Endothelial cell (in vitro differentiated cells): ENCODE data around the gene LEFTY2. TPM values are rescaled to one million over a fixed set of nuclear protein-coding genes. Genes with fewer than 3 reads are reported as not detected.

Source experiments
- DNase-seq: peaks from one replicate; pipeline ENCODE4 v3.0.0; 2021; ENCODE audit warnings: low spot score
- H3K27ac Mint-ChIP-seq: one replicate; pipeline ENCODE4 v1.8.0; 2021; ENCODE audit warnings: mixed read lengths, inconsistent platforms; ENCODE audit not compliant: unreplicated experiment
- H3K27me3 Mint-ChIP-seq: one replicate; pipeline ENCODE4 v1.8.0; 2021; ENCODE audit warnings: mild to moderate bottlenecking, moderate library complexity, mixed read lengths, inconsistent platforms; ENCODE audit not compliant: unreplicated experiment
- H3K36me3 Mint-ChIP-seq: one replicate; pipeline ENCODE4 v1.8.0; 2021; ENCODE audit warnings: mild to moderate bottlenecking, low read depth, mixed read lengths, inconsistent platforms; ENCODE audit not compliant: unreplicated experiment
- H3K4me1 Mint-ChIP-seq: one replicate; pipeline ENCODE4 v1.8.0; 2021; ENCODE audit warnings: mild to moderate bottlenecking, mixed read lengths, inconsistent platforms; ENCODE audit not compliant: unreplicated experiment
- H3K4me3 Mint-ChIP-seq: one replicate; pipeline ENCODE4 v1.8.0; 2021; ENCODE audit warnings: mild to moderate bottlenecking, mixed read lengths, inconsistent platforms; ENCODE audit not compliant: unreplicated experiment
- H3K9me3 Mint-ChIP-seq: one replicate; pipeline ENCODE4 v1.8.0; 2021; ENCODE audit warnings: mixed read lengths, inconsistent platforms; ENCODE audit not compliant: unreplicated experiment
- total RNA-seq: library from RNA; stranded (reverse); fragmentation: NEBNext Ultra II Directional; extraction: Animal tissue kit (Norgen Biotek cat#: 25700); gene quantifications from one replicate; pipeline ENCODE4 v1.2.1, GENCODE V29; 2021; ENCODE audit not compliant: unreplicated experiment
- TF ChIP-seq, protein P1 (sequence below): fragments of 200-600 bp; sonication (generic); IDR thresholded peaks from one replicate; pipeline ENCODE4 v1.5.0; 2021; ENCODE audit warnings: antibody characterized with exemption; ENCODE audit not compliant: unreplicated experiment

Gene LEFTY2
- total RNA-seq, 1 donor from 2014 or later, result 0.26 TPM

DNA sequence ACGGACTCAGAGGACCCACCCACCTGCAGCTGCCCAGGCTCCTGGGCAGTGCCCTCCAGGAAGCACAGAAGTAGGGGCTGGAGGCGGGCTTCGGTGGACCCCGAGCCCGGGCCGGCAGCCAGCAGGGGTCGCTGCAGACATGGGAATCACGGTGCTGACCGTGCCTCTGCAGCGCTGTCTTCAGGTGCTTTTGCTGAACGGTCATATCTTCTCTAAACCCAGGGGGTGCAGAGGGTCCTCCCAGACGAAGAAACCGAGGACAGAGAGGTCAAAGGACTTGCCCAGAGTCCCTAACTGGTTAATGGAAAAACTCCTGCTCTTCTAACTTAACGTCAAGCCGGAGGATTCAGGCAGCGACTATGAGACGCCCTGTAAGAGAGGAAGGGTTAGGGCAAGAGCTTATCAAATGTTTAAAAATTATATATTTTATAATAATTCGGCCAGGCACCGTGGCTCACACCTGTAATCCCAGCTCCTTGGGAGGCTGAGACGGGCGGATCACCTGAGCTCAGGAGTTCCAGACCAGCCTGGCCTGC, 21.5 kb upstream of the LEFTY2 start:
- Mint-ChIP-seq H3K9me3 (no peaks in the 10 kb centered on the region), H3K4me3 (peak overlapping the region; percentile 71), H3K36me3 (no peaks in the 10 kb centered on the region), H3K27ac (no peak overlapping the region), H3K4me1 (no peaks in the 10 kb centered on the region), H3K27me3 (peaks cover 3% of the 10 kb centered on the region)
- peak; percentile 77 for DNase-seq
- TF ChIP-seq, protein P1, sequence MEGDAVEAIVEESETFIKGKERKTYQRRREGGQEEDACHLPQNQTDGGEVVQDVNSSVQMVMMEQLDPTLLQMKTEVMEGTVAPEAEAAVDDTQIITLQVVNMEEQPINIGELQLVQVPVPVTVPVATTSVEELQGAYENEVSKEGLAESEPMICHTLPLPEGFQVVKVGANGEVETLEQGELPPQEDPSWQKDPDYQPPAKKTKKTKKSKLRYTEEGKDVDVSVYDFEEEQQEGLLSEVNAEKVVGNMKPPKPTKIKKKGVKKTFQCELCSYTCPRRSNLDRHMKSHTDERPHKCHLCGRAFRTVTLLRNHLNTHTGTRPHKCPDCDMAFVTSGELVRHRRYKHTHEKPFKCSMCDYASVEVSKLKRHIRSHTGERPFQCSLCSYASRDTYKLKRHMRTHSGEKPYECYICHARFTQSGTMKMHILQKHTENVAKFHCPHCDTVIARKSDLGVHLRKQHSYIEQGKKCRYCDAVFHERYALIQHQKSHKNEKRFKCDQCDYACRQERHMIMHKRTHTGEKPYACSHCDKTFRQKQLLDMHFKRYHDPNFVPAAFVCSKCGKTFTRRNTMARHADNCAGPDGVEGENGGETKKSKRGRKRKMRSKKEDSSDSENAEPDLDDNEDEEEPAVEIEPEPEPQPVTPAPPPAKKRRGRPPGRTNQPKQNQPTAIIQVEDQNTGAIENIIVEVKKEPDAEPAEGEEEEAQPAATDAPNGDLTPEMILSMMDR, result peak; percentile 71

DNA sequence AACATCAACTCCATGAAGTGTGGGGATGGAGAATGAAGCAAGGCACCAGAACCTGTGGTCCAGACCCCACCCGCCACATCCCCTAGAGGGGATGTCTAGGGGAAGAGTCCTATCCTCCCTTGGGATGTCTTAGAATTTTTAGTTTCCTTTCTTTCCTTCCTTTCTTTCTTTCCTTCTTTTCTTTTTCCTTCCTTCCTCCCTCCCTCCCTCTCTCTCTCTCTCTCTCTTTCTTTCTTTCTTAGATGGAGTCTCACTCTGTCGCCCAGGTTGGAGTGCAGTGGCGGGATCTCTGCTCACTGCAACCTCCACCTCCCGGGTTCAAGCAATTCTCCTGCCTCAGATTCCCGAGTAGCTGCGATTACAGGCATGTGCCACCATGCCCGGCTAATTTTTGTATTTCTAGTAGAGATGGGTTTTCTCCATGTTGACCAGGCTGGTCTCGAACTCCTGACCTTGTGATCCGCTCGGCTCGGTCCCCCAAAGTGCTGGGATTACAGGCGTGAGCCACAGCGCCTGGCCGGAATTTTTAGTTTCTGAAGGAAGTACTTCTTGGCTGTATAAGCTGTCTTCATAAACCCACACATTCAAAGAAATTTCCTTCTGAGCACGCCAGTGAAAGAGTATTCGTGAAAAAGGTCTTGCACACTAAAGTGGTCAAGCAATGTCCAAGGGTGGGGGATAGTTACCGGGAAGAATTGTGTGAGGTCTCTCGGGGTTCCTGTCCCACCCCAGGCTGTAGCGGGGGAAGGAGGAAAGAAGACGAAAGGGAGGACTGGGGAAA, 20.8 kb upstream of the LEFTY2 start:
- TF ChIP-seq, protein P1, result no peak
- Mint-ChIP-seq H3K9me3 (no peaks in the 10 kb centered on the region), H3K4me3 (peak overlapping the region; percentile 71), H3K36me3 (no peaks in the 10 kb centered on the region), H3K4me1 (no peaks in the 10 kb centered on the region), H3K27me3 (peaks cover 3% of the 10 kb centered on the region), H3K27ac (no peak overlapping the region)
- no peak for DNase-seq

DNA sequence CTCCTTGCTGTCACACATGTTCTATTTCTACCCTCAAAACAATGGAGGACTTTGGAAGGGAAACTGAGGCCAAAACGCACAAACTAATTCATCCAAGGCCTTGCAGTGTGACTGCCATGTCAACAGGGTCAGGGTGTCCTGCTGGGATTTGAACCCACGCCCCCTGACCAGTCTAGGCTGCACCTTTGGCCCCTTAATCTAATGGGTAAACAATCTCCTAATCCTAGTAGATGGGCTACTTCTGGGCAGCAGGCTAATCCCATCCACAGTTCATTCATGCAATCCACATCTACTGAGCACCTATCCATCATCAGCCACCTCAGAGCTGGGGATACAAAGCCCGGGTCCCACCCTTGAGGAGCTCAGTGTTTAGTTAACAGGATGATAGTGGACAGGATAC, 17.0 kb upstream of the LEFTY2 start:
- no peak overlapping the region for H3K4me3 Mint-ChIP-seq
- TF ChIP-seq, protein P1, result no peak
- no peaks in the 10 kb centered on the region for H3K9me3 Mint-ChIP-seq
- no peaks in the 10 kb centered on the region for H3K4me1 Mint-ChIP-seq
- DNase-seq, result no peak
- H3K36me3 Mint-ChIP-seq, result no peaks in the 10 kb centered on the region
- peaks cover 7% of the 10 kb centered on the region for H3K27me3 Mint-ChIP-seq
- H3K27ac Mint-ChIP-seq, result no peak overlapping the region

DNA sequence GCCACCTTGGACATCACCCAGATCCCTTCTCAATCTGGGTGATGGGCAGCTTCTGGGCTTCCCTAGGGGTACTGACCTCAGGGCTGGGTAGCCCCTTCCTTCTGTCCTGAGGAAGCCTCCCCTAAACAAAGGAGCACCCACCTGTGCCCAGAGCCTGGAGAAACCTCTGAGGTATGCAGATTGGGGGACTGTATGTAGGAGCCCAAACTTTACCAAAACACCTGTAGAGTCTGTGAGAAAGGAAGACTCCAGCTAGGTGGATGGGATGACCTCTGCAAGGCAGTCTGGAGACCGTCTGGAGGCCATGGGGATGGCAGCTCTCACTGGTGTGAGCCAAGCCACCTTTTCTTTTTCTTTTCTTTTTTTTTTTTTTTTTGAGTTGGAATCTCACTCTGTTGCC, 13.7 kb upstream of the LEFTY2 start:
- no peak overlapping the region for H3K4me3 Mint-ChIP-seq
- no peaks in the 10 kb centered on the region for H3K4me1 Mint-ChIP-seq
- H3K27ac Mint-ChIP-seq, result no peak overlapping the region
- DNase-seq, result no peak
- peaks cover 5% of the 10 kb centered on the region for H3K27me3 Mint-ChIP-seq
- H3K36me3 Mint-ChIP-seq, result no peaks in the 10 kb centered on the region
- TF ChIP-seq, protein P1, result no peak
- H3K9me3 Mint-ChIP-seq, result no peaks in the 10 kb centered on the region

DNA sequence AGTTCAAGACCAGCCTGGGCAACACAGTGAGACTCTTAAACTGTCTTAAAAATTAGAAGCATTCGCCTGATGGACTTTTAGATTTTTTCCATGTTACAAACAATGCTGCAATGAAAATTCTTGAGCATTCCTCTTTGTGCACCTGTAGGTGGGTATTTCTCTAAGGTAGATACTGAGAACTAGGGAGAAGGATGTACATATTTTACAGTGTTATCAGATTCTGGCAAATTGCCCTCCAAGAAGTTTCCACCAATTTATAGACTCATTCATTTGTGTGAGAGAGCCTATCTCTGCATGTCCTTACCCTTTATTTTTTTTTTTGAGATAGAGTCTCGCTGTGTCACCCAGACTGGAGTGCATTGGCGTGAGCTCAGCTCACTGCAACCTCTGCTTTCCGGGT, 12.3 kb upstream of the LEFTY2 start:
- H3K4me1 Mint-ChIP-seq, result no peaks in the 10 kb centered on the region
- peaks cover 6% of the 10 kb centered on the region for H3K27me3 Mint-ChIP-seq
- H3K9me3 Mint-ChIP-seq, result no peaks in the 10 kb centered on the region
- H3K36me3 Mint-ChIP-seq, result no peaks in the 10 kb centered on the region
- DNase-seq, result no peak
- TF ChIP-seq, protein P1, result no peak
- no peak overlapping the region for H3K4me3 Mint-ChIP-seq
- no peak overlapping the region for H3K27ac Mint-ChIP-seq
